Hepatocyte (in vitro differentiated cells): ENCODE results near the gene FARP2. TPM values are rescaled to one million over a fixed set of nuclear protein-coding genes. Genes with fewer than 3 reads are reported as not detected.
A peak's percentile ranks its signal among the peaks of the same experiment; 100 is the strongest.

Experiments used
- DNase-seq: peaks from one replicate; pipeline ENCODE4 v3.0.0-alpha.2; 2016; ENCODE audit warnings: low spot score
- H2AFZ ChIP-seq: fragments of 200-600 bp; sonication (generic); 2 replicates; pipeline ENCODE4 v1.6.0; 2016; ENCODE audit warnings: antibody characterized with exemption, mild to moderate bottlenecking
- H3K27ac ChIP-seq: fragments of 200-600 bp; sonication (generic); 2 replicates; pipeline ENCODE4 v1.5.1; 2016; ENCODE audit warnings: mild to moderate bottlenecking
- H3K27me3 ChIP-seq: fragments of 200-600 bp; sonication (generic); 2 replicates; pipeline ENCODE4 v1.6.1; 2016
- H3K36me3 ChIP-seq: fragments of 200-600 bp; sonication (generic); replicated peaks from 2 replicates; pipeline ENCODE4 v1.5.1; 2016; ENCODE audit warnings: low read depth; ENCODE audit not compliant: insufficient read depth
- H3K4me1 ChIP-seq: fragments of 200-600 bp; sonication (generic); 2 replicates; pipeline ENCODE4 v1.5.1; 2016; ENCODE audit warnings: mild to moderate bottlenecking, moderate library complexity; ENCODE audit not compliant: insufficient read depth
- H3K4me2 ChIP-seq: fragments of 200-600 bp; sonication (generic); 2 replicates; pipeline ENCODE4 v1.6.0; 2016
- H3K4me3 ChIP-seq: fragments of 200-600 bp; sonication (generic); 2 replicates; pipeline ENCODE4 v1.5.1; 2016; ENCODE audit warnings: mild to moderate bottlenecking
- H3K79me2 ChIP-seq: fragments of 200-600 bp; sonication (generic); 2 replicates; pipeline ENCODE4 v1.6.0; 2017; ENCODE audit warnings: mild to moderate bottlenecking
- H3K9me2 ChIP-seq: fragments of 200-600 bp; sonication (generic); replicated peaks from 2 replicates; pipeline ENCODE4 v1.6.0; 2017; ENCODE audit warnings: mild to moderate bottlenecking; ENCODE audit not compliant: insufficient read depth
- H3K9me3 ChIP-seq: fragments of 200-600 bp; sonication (generic); 2 replicates; pipeline ENCODE4 v1.5.1; 2016; ENCODE audit warnings: low read depth, mild to moderate bottlenecking
- H4K20me1 ChIP-seq: fragments of 200-600 bp; sonication (generic); 2 replicates; pipeline ENCODE4 v1.6.0; 2016; ENCODE audit warnings: mild to moderate bottlenecking; ENCODE audit not compliant: insufficient read depth, poor library complexity, severe bottlenecking
- EZH2 ChIP-seq: fragments of 200-600 bp; sonication (generic); IDR thresholded peaks from 2 replicates; pipeline ENCODE4 v1.6.1; 2016; ENCODE audit warnings: antibody characterized with exemption, mild to moderate bottlenecking, borderline replicate concordance
- EZH2phosphoT487 ChIP-seq: fragments of 200-600 bp; sonication (generic); IDR thresholded peaks from one replicate; pipeline ENCODE4 v1.6.1; 2018; ENCODE audit warnings: antibody characterized with exemption, mild to moderate bottlenecking, low read depth, moderate library complexity; ENCODE audit not compliant: unreplicated experiment, severe bottlenecking
- WGBS: methylation state at CpG from one replicate; pipeline ENCODE4 v1.1.6; 2016; ENCODE audit warnings: low lambda C conversion rate; ENCODE audit errors: missing lambda C conversion rate; 5-methylcytosine and 5-hydroxymethylcytosine counted together
- polyA plus RNA-seq: library from polyadenylated mRNA; unstranded; fragments of >200 nt; fragmentation: Nextera tagmentation; extraction: Ambion mirVana; gene quantifications from 2 replicates; pipeline ENCODE4 v1.2.1, GENCODE V29; 2016
- total RNA-seq: library from RNA; depleted of rRNA; stranded (reverse); fragments of >200 nt; gene quantifications from 2 replicates; pipeline ENCODE4 v1.2.3, GENCODE V29; 2014
- TF ChIP-seq, protein P1 (sequence below): fragments of 200-600 bp; sonication (generic); IDR thresholded peaks from 2 replicates; pipeline ENCODE4 v1.5.1; 2016; ENCODE audit warnings: antibody characterized with exemption, mild to moderate bottlenecking; ENCODE audit not compliant: poor library complexity

FARP2 gene
- total and polyA plus RNA-seq, 2 experiments from 2014 or later = 29.1 to 29.6 TPM

DNA sequence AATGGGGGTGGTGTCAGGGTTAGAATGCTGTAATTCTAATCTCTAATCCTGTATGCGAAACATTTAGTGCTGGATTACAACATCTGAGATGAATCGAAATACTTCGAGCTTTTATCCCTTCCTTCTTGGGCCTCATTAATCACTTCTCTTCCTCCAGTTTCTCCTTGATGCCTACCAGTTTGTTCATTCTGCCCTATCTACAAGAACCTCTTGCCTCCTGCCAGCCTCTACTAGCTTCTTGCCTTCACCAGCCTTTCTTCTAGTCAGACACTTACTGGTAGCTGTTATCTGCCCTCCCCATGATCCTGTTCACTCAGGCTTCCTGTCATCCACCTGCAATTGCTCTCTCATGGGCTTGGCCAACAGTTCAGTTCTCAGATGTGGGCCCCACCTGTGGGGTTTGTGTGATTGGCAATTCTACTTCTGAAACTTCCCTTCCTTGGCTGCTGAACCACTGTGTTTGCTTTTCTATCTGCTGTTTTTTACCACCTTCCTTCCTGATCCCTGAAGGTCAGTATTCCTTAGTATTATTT lies 15.4 kb upstream of the FARP2 start:
- no peak overlapping the region for H3K27ac ChIP-seq
- no peaks in the 10 kb centered on the region for H3K27me3 ChIP-seq

DNA sequence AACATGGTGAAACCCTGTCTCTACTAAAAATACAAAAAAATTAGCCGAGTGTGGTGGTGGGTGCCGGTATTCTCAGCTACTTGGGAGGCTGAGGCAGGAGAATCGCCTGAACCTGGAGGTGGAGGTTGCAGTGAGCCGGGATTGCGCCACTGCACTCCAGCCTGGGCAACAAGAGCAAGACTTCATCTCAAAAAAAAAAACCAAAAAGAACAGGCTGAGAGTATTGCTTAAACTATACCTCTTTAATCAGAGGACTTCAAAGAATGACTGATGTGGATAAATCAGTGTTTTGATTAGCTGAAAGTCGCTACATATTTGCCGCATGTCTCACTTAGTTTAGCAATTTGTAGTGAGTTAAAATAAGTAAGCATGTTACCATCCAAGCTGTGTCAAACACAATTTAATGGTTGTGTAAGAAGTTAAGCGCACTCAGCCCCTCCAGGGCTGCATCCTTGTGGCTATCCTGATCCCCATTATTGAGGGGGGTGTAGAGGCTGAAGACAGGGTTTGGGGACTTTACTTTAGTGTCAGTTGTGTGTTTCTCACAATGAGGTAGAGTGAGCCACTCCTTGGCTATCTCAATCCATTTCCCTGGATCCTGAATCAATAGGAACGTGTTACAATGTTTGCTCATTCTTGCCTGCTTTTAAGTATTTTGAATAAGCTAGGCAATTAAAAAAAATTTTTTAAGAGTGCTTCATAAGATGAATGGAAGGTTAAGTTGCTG lies 11.0 kb upstream of the FARP2 start:
- TF ChIP-seq, protein P1, sequence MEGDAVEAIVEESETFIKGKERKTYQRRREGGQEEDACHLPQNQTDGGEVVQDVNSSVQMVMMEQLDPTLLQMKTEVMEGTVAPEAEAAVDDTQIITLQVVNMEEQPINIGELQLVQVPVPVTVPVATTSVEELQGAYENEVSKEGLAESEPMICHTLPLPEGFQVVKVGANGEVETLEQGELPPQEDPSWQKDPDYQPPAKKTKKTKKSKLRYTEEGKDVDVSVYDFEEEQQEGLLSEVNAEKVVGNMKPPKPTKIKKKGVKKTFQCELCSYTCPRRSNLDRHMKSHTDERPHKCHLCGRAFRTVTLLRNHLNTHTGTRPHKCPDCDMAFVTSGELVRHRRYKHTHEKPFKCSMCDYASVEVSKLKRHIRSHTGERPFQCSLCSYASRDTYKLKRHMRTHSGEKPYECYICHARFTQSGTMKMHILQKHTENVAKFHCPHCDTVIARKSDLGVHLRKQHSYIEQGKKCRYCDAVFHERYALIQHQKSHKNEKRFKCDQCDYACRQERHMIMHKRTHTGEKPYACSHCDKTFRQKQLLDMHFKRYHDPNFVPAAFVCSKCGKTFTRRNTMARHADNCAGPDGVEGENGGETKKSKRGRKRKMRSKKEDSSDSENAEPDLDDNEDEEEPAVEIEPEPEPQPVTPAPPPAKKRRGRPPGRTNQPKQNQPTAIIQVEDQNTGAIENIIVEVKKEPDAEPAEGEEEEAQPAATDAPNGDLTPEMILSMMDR = no peak
- DNase-seq = no peak
- Histone ChIP-seq H3K4me1 (no peaks in the 10 kb centered on the region), H4K20me1 (no peaks in the 10 kb centered on the region), H3K9me2 (no peaks in the 10 kb centered on the region), H2AFZ (no peak overlapping the region), H3K9me3 (no peaks in the 10 kb centered on the region), H3K79me2 (peaks cover 35% of the 10 kb centered on the region), H3K4me3 (no peak overlapping the region), H3K36me3 (peaks cover 4% of the 10 kb centered on the region), H3K27me3 (no peaks in the 10 kb centered on the region), H3K4me2 (no peak overlapping the region), H3K27ac (no peak overlapping the region)
- WGBS = 98% methylated on average over 9 of the region's 9 CpGs

More for the DNA sequence above, 15.4 kb upstream of the FARP2 start:
- TF ChIP-seq EZH2phosphoT487 (no peak), EZH2 (no peak)
- TF ChIP-seq, protein P1 = no peak
- Histone ChIP-seq H3K4me2 (no peak overlapping the region), H3K4me1 (no peaks in the 10 kb centered on the region), H3K79me2 (peaks cover 52% of the 10 kb centered on the region), H3K4me3 (no peak overlapping the region), H4K20me1 (peaks cover 5% of the 10 kb centered on the region), H3K9me3 (no peaks in the 10 kb centered on the region), H3K9me2 (no peaks in the 10 kb centered on the region), H3K36me3 (no peaks in the 10 kb centered on the region), H2AFZ (no peak overlapping the region)
- 99% methylated on average over 3 of the region's 3 CpGs for WGBS
- DNase-seq = no peak

- H3K9me2 ChIP-seq = no peaks in the 10 kb centered on the region
- peaks cover 4% of the 10 kb centered on the region for H3K36me3 ChIP-seq
These were observed 6.1 kb upstream of the FARP2 start for GRCh38 chr2:241349941-241350340.

DNA sequence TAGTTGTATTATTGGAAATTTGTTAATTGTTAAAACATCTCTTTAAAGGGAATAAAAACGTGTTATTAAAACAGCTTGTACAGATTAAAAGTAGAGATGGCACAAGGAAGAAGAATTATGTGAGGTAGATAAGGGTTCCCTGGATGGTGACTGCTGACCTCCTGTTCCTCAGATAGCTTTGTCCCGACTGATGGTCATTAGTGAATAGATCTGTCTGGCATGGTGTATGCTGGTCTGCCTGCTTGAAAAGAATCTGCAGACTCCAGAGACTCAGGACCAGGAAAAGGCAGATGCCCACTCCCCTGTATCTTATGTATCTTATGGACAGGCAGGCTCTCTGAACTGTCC lies 5.6 kb upstream of the FARP2 start:
- TF ChIP-seq, protein P1 = no peak
- TF ChIP-seq EZH2phosphoT487 (no peak), EZH2 (no peak)
- no peaks in the 10 kb centered on the region for H3K9me2 ChIP-seq
- H3K36me3 ChIP-seq = peaks cover 4% of the 10 kb centered on the region
- 77% methylated on average over 2 of the region's 2 CpGs for WGBS
- no peak overlapping the region for H2AFZ ChIP-seq
- H3K9me3 ChIP-seq = no peaks in the 10 kb centered on the region
- no peaks in the 10 kb centered on the region for H3K27me3 ChIP-seq
- H3K27ac ChIP-seq = peak overlapping the region; percentile 84
- no peak overlapping the region for H3K4me2 ChIP-seq
- no peaks in the 10 kb centered on the region for H4K20me1 ChIP-seq
- peaks cover 17% of the 10 kb centered on the region for H3K79me2 ChIP-seq
- H3K4me1 ChIP-seq = peaks cover 11% of the 10 kb centered on the region
- DNase-seq = no peak
- no peak overlapping the region for H3K4me3 ChIP-seq

More at GRCh38 chr2:241349941-241350340, 6.1 kb upstream of the FARP2 start:
- TF ChIP-seq EZH2 (no peak), EZH2phosphoT487 (no peak)
- Histone ChIP-seq H3K4me3 (no peak overlapping the region), H2AFZ (no peak overlapping the region), H4K20me1 (no peaks in the 10 kb centered on the region), H3K4me2 (no peak overlapping the region), H3K27ac (no peak overlapping the region), H3K4me1 (peaks cover 11% of the 10 kb centered on the region), H3K27me3 (no peaks in the 10 kb centered on the region), H3K9me3 (no peaks in the 10 kb centered on the region), H3K79me2 (peaks cover 23% of the 10 kb centered on the region)
- WGBS = 96% methylated on average over 8 of the region's 8 CpGs
- DNase-seq = no peak
